ENCODE results near the gene CBX8. TPM values are rescaled to one million over a fixed set of nuclear protein-coding genes. Genes with fewer than 3 reads are reported as not detected.
A peak's percentile ranks its signal among the peaks of the same experiment; 100 is the strongest.

Gene CBX8
- total RNA-seq, 3 donors from 2014 or later, result 1.7 to 4.3 (median 3.1) TPM

DNA sequence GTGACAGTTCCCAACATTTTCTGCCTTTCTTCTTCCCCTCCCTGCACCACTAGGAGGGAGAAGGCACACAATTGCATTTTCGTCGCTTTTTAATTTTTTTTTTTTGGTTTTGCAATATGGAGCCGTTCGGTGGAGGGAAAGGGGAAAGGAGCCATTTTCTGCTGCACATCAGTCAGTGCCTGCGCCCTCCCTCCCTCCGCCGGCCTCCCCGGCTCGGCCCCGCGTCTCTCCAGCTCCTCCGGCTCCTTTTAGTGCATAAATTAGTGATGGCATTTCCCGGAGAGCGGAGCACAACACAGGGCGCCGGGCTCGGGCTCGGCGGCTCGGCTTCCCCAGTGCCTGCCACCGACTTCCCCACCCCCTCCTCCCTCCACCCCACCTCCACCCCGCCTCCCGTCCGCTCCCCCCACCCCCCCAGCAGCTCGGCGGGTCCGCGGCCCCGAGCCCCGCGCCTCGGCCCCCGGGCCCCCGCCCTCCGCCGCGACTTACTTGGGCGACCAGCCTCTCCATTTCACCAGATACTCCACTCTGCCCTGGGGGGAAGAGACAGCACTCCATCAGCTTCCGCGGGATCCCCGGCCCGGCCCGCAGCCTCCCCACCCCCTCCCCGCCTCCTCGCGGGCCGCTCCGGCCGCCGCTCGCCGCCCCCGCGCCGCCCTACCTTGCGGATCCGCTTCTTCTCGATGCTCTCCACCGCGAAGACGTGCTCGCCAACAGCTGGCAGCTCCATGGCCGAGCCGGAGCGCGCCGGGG, 41.8 kb upstream of the CBX8 start:
- ATAC-seq (peak; percentile 32 to 36), DNase-seq (no peak)
- Mint-ChIP-seq H3K9me3 (no peaks in the 10 kb centered on the region), H3K36me3 (ENCODE audit: insufficient read depth) (peaks cover 2% of the 10 kb centered on the region), H3K4me3 (peak overlapping the region; percentile 86), H3K27me3 (ENCODE audit: low read depth) (peaks cover 23% of the 10 kb centered on the region), H3K4me1 (ENCODE audit: low read depth) (peaks cover 45% of the 10 kb centered on the region)

DNA sequence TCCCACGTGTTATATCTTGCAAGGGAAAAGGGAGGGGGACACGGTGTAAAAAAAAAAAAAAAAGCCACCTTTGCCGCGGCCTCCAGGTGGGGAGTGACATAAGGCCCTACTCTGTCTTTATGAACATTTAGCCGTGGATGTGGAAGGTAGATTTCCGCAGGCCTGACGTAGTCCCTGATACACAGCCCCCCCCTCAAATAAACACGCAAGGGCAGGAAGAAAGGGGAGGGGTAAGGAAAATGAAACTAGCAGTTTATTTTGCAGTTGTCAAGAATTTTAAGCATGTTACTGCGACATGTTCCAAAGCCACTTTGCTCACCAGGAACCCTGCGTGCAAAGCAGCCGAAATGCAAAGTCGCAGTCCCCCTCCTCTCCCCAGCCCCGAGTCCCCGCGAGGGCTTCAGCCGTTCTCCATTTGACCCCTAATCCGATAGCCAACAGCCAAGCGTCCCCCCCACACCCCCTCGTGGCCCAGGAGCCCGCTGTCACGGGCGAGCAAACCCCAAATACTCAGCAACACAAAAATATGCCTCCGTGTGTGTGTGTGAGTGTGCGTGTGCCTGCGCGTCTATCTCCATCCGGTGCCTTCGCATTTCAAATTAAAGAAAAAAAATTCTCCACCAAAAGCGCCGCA, 41.1 kb upstream of the CBX8 start:
- Mint-ChIP-seq H3K4me1 (ENCODE audit: low read depth) (peaks cover 46% of the 10 kb centered on the region), H3K4me3 (peak overlapping the region; percentile 86), H3K36me3 (ENCODE audit: insufficient read depth) (peaks cover 5% of the 10 kb centered on the region), H3K9me3 (no peaks in the 10 kb centered on the region), H3K27me3 (ENCODE audit: low read depth) (peaks cover 19% of the 10 kb centered on the region)
- DNase-seq, result no peak
- ATAC-seq, result no peak

DNA sequence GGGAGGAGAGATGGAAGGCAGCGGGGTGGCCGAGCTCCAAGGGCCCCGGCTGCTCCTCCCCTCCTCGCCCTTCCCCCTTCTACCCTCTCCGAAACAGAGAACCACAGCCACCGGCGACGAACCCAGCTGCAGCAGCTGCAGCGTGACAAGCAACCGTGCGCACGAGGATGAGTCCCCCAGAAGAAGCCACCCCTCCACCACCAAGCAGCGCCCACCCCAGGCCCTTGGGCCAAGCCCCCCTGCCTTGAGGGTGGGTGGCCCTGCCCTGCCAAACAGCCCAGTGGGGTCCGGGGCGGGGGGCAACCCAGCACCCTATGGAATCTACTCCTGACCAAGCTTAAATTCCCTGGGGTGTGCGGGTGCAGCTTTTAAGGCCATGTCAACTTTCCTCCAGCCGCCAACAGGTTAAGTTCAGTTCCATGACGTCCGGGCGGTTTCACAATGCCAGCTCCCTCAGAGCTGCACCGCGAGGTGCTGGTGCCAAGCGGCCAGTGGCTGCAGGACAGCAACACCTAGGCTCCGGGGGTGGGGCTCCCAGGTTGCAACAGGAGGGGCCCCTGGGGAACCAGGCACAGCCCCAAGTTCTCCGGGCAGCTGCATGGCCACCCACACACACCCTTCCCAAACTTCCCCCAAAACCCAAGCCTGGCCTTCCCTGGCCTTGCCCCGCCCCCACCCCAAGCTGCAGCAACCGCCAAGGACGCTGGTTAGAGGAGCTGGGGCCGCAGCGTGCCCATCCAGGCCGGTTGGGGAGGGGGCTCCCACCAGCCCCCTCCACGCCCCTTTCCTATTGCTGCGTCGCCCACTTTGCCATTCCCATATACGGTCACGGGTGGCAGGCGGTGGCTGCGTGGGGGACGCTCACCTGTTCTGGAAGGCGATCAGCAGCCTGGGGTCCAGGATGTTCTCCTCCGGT, 40.4 kb upstream of the CBX8 start:
- peaks cover 12% of the 10 kb centered on the region for H3K27me3 Mint-ChIP-seq (ENCODE audit: low read depth)
- H3K9me3 Mint-ChIP-seq, result no peaks in the 10 kb centered on the region
- DNase-seq, result no peak
- peaks cover 41% of the 10 kb centered on the region for H3K4me1 Mint-ChIP-seq (ENCODE audit: low read depth)
- H3K36me3 Mint-ChIP-seq (ENCODE audit: insufficient read depth), result peaks cover 5% of the 10 kb centered on the region
- peak overlapping the region; percentile 86 for H3K4me3 Mint-ChIP-seq
- no peak for ATAC-seq

DNA sequence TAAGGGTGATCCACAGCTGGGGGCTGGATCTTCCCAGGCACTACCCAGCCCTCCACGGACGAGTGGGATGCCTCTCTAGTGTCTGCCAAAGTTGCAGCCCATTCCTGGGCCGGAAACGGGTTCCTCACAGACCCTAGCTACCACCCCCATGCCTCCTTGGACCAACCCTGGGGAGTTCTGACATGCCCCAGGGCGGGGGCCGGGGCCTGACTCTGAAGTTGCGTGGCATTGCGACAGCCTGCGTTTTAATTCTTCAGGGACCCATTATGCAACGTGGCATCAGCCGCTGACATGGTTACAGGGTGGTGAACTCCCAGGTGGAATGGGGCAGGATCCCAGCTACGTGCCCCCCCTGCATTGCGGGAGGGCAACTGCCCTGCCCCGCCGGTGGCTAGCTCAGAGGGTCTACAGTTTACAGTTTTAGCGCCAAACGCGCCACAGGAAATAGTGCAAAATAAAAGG, 39.7 kb upstream of the CBX8 start:
- H3K4me1 Mint-ChIP-seq (ENCODE audit: low read depth), result peaks cover 37% of the 10 kb centered on the region
- H3K4me3 Mint-ChIP-seq, result peak overlapping the region; percentile 86
- peaks cover 5% of the 10 kb centered on the region for H3K36me3 Mint-ChIP-seq (ENCODE audit: insufficient read depth)
- DNase-seq (no peak), ATAC-seq (no peak)
- H3K27me3 Mint-ChIP-seq (ENCODE audit: low read depth), result peaks cover 8% of the 10 kb centered on the region
- H3K9me3 Mint-ChIP-seq, result no peaks in the 10 kb centered on the region

DNA sequence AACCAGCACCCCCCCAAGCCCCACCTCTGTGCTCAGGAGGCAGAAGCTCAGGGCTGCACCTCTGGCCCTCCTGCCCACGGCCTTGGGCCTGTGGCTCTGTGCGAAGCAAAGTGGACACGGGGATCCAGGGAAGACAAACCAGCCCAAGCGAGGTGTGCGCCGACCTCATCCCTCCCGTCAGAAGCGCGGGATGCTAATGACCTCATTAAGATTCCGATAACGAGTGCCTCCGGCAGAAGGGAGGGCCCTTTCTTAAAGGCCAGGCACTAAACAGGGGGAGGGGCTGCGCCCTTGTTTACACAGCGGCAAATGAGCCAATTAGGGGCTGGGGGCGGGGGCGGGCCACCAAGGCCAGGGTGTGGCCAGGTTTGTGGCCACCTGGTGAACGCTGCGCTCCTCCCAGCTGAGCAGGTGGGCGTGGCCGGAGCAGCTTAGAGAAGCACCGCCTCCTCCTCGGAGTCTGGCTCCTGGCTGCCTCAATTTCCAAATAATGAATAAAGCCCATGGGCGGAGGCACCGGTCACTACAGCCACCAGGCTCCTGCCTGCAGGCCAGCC, 39.2 kb upstream of the CBX8 start:
- peaks cover 35% of the 10 kb centered on the region for H3K4me1 Mint-ChIP-seq (ENCODE audit: low read depth)
- no peak for DNase-seq
- peaks cover 5% of the 10 kb centered on the region for H3K36me3 Mint-ChIP-seq (ENCODE audit: insufficient read depth)
- no peaks in the 10 kb centered on the region for H3K9me3 Mint-ChIP-seq
- peaks cover 8% of the 10 kb centered on the region for H3K27me3 Mint-ChIP-seq (ENCODE audit: low read depth)
- no peak overlapping the region for H3K4me3 Mint-ChIP-seq
- no peak for ATAC-seq

DNA sequence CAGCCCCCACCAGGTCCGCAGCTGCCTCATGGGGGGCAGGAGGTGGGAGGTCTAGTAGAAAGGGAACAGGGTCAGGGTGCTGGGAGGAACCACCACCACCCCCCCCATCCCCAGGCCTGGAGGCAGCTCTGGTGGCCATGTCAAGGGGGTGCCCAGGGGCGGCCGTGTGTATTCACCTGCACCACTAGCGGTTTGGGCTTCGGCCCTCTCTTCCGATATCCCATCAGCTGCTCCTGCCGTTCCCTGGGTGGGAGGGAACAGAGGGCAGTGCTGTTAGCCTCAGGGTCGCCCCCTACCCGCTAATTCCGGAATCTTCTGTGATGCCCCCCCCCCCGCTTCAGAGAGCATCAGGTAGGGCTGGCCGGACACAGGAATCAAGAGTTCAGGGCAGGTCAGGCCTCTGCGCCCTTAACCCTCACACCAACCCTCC, 38.6 kb upstream of the CBX8 start:
- DNase-seq, result no peak
- H3K27me3 Mint-ChIP-seq (ENCODE audit: low read depth), result peaks cover 6% of the 10 kb centered on the region
- no peaks in the 10 kb centered on the region for H3K9me3 Mint-ChIP-seq
- peaks cover 33% of the 10 kb centered on the region for H3K4me1 Mint-ChIP-seq (ENCODE audit: low read depth)
- no peak overlapping the region for H3K4me3 Mint-ChIP-seq
- H3K36me3 Mint-ChIP-seq (ENCODE audit: insufficient read depth), result peaks cover 5% of the 10 kb centered on the region
- no peak for ATAC-seq

DNA sequence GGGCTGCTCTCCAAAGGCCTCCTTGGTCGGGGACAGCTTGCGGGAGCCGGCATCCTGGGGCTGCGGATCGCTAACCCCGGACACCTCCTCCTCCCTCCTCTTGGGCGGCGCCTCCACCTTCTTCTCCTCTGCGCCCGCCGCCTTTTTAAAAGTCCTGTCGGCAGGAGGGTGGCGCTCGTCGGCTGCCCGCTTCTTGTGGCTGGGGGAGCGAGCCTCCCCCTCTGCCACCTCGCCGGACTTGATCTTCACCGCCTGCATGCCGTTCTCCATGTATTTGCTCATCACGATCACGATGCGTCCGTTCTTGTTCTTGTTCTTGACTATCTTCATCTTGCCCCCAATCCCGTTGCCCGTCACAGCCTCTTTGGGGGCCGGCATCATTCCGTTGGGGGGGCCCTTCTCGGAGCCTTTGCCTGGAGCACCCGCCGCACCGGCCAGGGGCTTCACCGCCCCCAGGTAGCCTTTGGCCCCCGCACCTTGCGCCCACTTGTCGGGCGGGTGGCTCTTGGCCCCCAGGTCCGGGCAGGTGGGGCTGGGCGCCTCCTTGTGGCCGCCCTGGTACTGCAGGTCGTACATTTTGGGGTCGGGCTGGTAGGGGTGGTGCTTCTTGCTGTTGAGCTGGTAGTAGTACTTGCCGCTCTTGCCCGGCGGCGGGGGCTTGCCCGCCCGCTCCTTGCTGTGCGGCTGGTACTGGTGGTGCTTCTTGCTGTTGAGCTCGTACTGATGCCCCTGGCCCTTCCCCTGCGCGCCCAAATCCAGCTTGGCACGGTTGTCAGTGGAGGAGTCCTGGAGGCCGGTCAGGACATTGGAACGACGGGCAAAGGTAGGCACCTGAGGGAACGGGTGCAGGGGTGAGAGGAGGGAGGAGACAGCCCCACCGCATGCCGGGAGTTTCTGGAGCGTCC, 37.9 kb upstream of the CBX8 start:
- peaks cover 29% of the 10 kb centered on the region for H3K4me1 Mint-ChIP-seq (ENCODE audit: low read depth)
- H3K4me3 Mint-ChIP-seq, result no peak overlapping the region
- ATAC-seq (no peak), DNase-seq (no peak)
- peaks cover 5% of the 10 kb centered on the region for H3K36me3 Mint-ChIP-seq (ENCODE audit: insufficient read depth)
- H3K27me3 Mint-ChIP-seq (ENCODE audit: low read depth), result peaks cover under 1% of the 10 kb centered on the region
- no peaks in the 10 kb centered on the region for H3K9me3 Mint-ChIP-seq

DNA sequence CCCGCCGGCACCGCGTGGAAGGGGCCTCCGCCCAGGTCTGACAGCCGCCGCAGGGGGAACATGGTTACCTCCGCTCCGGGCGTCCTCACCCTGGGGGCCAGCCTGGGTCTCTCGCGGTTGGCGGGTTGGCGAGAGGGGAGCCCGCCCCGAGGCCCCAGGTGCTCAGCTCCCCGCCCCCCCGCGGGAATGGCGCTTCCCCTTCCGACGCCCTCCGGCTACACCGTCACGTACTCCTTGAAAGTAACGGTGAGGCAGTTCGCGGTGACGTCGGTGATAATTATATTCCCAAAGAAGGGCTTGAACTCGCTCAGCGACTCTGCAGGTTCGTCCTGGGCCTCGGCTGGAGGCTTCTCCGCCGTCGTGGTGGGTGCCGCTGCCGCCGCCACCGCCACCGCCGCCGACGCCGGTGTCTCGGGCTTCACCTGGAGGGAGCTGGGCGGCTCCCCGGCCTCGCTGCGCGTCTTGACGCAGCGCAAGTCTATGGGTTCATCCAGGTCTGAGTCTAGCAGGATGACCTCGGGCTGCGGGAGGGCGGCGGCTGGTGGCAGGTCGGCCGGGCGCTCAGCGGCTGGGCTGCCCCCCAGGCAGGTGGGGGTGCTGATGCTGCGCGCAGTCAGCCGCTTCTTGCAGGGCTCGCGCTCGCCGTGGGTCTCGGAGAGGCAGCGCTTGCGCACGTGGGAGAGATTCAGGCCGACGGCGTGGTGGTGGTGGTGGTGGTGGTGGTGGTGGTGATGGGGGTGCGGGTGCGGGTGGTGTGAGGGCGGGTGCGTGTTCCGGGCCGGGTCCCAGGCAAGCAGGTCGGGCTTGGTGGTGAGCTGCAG, 37.1 kb upstream of the CBX8 start:
- Mint-ChIP-seq H3K9me3 (no peaks in the 10 kb centered on the region), H3K4me1 (ENCODE audit: low read depth) (peaks cover 28% of the 10 kb centered on the region), H3K4me3 (no peak overlapping the region), H3K27me3 (ENCODE audit: low read depth) (no peaks in the 10 kb centered on the region), H3K36me3 (ENCODE audit: insufficient read depth) (peaks cover 5% of the 10 kb centered on the region)
- DNase-seq (no peak), ATAC-seq (no peak)

DNA sequence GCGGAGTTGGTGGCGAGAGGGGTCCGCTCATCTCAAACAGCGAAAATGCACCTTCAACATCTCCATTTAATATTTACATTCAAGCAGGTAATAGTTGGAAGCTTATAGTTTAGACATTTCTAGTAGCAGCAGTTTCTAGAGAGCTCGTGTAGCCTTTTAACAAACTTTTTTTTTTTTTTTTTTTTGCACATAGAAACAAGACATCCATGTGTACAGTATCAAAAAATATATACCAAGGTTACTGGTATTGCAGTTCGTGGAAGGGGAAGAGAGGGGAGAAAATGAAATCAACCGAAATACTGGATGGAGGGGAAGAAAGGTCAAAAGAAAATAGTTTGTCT, 36.2 kb upstream of the CBX8 start:
- peaks cover 27% of the 10 kb centered on the region for H3K4me1 Mint-ChIP-seq (ENCODE audit: low read depth)
- no peaks in the 10 kb centered on the region for H3K9me3 Mint-ChIP-seq
- DNase-seq (no peak), ATAC-seq (no peak)
- peak overlapping the region; percentile 24 for H3K4me3 Mint-ChIP-seq
- H3K27me3 Mint-ChIP-seq (ENCODE audit: low read depth), result no peaks in the 10 kb centered on the region
- peaks cover 5% of the 10 kb centered on the region for H3K36me3 Mint-ChIP-seq (ENCODE audit: insufficient read depth)

DNA sequence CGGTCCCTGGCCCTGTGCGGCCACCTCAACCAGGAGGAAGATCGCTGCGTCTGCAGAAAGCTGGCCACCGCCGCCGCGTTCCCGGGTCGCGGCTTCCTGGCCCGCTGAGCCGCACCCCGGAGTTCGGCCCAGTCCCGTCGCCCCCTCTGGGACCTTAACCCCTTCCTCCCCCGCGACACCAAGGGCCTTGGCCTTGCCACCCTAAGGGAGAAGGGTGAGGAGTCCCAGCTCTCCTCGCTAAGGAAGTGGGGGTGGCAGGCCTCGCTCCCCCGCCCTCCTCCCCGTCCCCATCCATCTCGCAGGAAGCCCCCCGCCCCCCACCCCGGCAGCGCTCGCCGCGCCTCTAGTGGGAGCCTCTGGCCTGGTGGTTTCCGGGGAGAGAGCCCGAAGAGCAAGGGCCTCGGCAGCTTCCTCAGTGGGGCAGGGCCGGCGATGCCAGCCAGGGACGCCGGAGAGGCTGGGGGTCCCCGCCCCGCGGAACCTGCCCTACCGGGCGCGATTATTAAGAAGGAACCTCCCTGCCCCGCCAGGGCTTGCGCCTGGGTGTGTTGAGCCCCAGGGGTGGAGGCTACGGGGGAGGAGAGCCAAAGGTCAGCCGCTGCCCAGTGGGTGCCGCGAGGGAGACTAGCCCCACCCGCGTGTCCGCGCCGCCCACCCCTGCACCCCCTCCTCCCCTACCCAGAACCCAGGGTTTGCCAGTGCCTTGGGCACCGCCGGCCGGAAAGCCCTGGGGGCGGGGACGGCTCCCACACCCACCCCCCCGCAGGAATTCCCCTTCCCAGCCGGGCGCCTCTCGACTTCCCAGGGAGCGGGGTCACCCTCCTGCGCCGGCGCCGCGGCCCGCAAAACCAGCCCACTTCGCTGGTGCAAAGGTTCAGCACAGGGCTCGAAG, 35.6 kb upstream of the CBX8 start:
- peak overlapping the region; percentile 24 for H3K4me3 Mint-ChIP-seq
- no peaks in the 10 kb centered on the region for H3K9me3 Mint-ChIP-seq
- DNase-seq, result no peak
- H3K27me3 Mint-ChIP-seq (ENCODE audit: low read depth), result no peaks in the 10 kb centered on the region
- H3K36me3 Mint-ChIP-seq (ENCODE audit: insufficient read depth), result peaks cover 5% of the 10 kb centered on the region
- peaks cover 22% of the 10 kb centered on the region for H3K4me1 Mint-ChIP-seq (ENCODE audit: low read depth)
- no peak for ATAC-seq

DNA sequence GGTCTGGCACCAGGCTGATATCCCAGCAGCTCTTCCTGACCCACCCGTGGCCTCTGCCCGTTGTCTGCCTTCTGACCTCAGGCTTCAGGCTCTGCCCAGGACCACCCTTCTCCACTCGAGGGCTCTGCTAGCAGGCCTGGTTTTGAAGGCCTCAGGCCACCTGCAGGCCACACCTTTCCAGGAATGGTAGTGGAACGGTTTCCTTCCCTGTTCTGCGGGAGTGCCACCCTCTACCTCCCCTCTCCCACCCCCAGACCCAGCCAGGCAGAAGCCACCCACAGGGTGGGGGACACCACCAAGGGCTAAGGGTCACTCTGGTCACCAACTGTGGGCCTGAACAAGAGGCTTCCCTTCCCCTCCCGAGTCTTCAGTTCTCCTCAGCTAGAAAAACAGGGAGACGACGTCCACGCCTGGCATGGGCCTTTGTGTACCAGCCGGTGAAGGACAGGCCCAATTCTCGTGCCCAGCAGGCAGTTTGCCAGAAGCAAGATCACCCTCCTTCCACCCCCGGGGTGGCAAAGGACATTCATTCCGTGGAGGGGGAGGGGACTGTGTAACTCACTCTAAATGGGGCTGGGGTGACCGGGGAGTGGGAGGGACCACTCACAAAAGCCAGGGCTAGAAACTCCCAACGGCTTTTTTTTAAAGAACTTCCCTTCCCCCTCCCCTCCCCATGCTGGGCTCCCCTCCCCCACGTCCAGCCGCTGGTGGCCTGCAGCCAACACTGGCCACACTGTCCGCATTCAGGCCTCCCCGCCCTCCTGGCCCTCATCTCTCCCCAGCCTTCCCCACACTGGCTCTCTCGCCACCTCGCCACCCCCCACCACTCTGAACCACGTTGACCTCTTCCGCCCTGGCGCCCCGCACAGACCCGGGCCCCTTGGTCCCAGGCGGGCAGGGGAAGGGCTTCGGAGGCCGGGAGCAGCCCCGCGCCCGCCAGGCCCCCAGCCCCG, 34.7 kb upstream of the CBX8 start:
- Mint-ChIP-seq H3K9me3 (no peaks in the 10 kb centered on the region), H3K27me3 (ENCODE audit: low read depth) (peaks cover 3% of the 10 kb centered on the region), H3K4me1 (ENCODE audit: low read depth) (peaks cover 16% of the 10 kb centered on the region), H3K36me3 (ENCODE audit: insufficient read depth) (peaks cover 5% of the 10 kb centered on the region), H3K4me3 (no peak overlapping the region)
- DNase-seq, result no peak
- ATAC-seq, result no peak
